GM18861 (cell line): ENCODE measurements around the gene CASP3.
"Not testable (repeated sequence)": the region's sequence is repeated elsewhere in the genome, so short reads cannot be mapped to it uniquely, and the experiment has no call there.

Source experiments
- ATAC-seq: cut with Tn5 transposase; IDR thresholded peaks from one replicate; pipeline ENCODE4 v1.9.1; 2021; ENCODE audit not compliant: unreplicated experiment

Gene CASP3

DNA sequence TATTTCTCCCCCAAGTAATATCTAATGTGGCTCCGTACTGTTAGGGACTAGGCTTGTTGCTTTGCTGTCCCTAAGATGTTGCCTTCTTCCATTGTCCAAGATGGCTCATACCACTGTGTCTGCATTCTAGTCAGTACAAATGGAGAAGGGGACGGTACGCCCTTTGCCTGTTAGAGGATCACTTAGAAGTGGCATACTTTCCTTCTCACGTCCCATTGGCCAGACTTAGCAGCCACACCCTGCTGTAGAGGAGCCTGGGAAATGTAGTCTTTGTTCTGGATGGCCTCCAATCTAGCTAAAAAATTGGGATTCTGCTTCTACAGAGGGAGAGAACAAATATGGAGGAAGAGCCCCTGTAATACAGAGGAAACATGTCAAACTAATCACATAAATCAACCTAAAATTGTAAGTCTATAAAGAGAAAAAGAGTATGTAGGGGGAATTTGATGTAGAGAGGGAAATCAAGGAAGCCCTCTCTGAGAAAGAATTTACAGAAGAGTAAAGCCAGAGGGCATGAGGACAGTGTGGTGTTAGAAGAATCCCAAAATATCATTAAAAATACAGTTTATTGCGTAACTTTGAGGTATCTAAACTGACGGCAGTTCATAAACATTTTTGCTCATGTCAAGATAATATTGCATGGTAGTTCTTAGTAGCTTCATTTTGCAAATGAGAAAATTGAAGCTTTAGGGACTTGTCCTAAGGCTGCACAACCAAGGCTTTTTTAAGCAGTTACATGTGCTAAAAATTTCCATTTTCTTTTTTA is 15.4 kb upstream of the CASP3 start:
- ATAC-seq = no peak

GRCh38 chr4:184662236-184662635 is 13.0 kb upstream of the CASP3 start:
- no peak for ATAC-seq

DNA sequence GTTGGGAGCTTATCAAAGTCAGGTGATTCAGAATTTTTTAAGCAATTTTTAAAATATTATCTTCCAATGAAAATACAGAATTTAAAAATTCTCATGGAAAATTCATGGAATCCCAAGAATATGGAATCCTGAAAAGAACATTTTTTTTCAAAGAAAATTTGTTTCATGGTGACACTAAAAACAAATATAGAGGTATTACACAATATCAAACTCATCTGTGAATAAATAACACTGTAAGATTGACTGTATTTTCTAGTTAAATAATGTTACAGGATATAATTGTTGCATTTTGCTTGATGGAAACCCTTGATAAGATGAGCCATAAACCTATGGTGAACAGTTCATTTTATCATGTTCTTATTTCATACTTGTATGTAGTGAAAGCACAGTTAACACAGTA is 11.7 kb upstream of the CASP3 start:
- ATAC-seq = no peak

- not testable (repeated sequence) for ATAC-seq
Observed at GRCh38 chr4:184657820-184658219, 8.6 kb upstream of the CASP3 start.

- ATAC-seq = no peak
Observed at GRCh38 chr4:184657144-184657543, 7.9 kb upstream of the CASP3 start.

DNA sequence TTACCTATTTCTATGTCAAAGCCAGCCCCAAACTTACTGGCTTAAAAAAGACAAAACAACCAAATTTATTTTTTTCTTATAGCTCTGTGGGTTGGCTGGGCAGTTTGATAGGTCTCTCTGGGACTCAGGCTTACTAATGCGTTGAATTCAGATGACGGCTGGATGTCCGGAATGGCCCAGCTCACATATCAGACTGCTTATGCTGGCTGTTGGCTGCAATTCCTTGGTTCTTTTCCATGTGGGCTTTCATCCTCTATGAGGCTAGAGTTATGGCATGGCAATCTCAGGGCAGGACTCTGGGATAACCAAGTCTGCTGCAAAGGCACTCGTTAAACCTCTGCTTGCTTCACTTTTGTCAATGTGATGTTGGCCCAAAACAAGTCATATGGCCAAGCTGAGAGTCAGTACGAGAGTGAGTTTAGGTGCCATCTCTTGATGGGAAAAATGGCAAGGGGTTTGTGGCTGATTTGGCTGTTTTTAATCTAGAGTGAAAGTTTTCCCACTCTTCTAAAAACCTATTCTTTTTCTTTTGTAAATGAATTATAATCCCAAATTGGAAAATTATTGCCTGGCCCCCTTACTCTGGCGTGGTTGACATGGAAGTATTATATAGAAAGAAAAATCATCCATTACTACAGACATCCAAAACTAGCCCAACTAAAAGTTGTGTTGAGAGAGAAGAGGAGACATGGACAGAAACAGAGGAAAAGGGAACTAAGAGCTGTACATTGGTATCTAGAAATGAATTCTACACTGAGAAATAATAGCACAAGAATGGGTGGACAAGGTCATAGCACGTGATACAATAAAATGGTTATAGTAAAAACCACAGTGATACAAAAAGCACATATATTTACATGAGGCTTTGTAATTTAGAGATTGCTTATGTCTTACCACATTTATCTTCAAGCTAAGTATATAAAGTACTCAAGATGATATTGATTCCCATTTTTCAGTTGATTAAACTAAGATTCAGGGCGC is 6.9 kb upstream of the CASP3 start:
- ATAC-seq = no peak

- no peak for ATAC-seq
Observed at GRCh38 chr4:184653650-184654049, 4.4 kb upstream of the CASP3 start.

GRCh38 chr4:184652681-184653080 is 3.4 kb upstream of the CASP3 start:
- not testable (repeated sequence) for ATAC-seq

- no peak for ATAC-seq
Observed at GRCh38 chr4:184651899-184652298, 2.7 kb upstream of the CASP3 start.

DNA sequence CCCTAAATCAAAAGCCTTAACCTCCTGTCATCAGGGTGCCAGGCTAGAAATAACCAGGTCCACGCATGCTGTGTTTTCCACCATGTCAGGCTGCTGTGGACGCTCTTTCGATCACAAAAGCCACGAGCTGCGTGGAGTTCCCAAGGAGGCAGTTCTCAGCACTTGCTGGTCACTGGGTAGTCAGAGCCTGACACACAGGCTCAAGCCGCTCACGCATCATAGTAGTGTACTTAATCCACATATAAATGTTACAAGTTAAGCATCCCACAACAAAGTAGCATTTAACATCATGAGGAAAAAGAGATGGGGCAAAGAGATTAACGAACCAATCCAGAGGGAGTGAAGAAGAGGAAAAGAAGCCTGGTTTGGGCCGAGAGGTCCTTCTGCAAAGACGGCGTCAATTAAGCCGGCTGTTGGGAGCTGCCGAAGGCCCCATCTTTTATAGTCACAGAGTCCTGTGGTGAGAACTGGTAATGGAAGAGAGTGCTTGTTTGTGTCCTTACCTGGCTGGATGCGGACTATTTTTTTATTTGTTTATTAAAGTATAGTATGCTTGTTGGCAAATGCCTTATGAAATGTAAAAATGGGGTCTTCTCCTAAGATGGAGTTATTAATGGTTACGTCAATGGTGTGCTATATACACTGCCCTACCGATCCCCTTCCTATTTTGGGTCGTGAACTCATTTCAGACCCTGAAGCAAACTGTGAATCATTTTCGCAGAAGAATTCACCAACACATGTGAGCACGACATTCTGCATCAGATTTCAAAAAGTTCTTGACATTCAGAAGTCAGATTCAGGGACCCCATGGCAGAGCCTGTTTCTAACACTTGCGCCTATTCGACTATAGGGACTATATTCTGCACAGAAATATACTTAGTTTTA is 966 bp upstream of the CASP3 start:
- peak; percentile 3 for ATAC-seq

DNA sequence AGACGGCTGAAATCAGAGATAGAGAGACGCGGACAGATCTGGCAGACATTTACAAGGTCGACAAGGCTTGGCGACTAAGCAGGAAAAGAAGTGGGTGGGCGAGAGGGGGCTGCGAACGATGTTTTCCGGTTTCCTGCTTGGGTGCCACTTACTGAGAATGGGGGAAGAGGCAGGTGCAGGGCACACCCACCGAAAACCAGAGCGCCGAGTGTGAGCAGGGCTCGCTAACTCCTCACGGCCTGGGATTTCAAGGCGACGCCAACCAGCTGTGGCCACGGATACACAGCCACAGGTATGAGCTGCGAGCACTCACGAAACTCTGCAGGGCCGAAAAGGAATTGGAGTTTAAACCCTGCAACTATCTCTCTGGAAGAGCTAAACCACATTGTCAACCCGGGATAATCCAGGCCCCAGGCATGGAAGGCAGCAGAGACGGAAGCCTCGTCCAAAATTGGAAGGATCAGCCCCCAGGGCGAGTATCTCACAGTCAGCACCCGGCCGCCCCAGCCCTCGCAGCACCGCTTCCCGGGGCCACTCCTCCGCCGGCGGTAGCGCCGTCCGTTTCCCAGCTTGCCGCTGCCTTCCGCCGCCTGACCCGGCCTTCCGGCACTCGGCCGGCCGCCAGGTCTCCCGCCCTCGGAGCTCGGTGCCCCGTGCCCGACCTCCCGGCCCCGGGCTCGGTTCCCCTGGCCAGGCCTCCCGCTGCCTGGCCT is 778 bp downstream of the CASP3 start:
- peak; percentile 19 for ATAC-seq

DNA sequence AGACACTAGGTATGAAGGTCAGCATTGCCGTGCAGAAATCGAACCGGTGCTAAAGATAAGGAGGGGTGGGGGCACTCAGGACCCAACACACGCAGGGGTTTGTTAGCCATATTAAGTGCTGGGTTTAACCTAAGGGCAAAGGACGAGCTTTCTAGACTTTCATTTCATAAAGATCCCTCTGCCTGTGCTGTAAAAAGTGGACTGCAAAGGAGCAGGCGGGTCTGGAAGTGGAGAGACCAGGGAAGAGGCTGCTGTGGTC is 1.3 kb downstream of the CASP3 start:
- no peak for ATAC-seq

DNA sequence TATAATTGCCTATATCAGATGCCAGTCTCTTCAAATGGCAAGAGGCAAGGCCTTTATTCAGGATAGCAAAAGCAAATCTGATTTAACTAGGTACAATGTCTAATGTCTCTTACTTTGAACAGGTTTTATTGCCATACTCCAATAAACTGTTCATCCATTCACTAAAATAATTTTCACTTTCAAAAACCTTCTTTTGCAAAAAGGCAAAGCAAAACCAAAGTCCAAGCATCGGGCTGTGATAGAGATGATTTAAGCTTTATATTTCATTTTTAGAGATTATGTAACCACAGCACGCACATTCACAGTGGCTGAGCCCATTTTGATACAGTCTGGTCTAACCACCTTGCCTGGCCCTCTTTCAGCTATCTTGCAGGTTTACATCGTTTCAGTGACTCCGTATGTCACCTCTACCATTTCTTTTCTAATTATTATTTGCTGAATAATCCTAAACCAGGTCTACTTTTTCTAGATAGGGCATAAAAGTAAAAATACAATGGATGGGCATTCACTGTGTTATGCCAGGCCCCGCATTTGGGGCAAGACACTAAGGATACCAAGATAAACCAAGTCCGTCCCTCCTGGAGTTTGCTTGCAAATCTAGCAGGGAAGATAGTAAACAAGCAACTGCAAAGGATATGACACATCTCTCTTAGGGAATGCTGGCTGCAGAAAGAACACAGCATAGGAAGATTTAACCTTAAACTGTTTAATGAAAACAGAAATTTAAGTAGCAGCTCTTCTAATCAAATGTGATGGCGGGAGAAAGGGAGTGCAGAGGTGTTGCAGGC is 1.8 kb downstream of the CASP3 start:
- no peak for ATAC-seq

GRCh38 chr4:184645904-184646610 is 3.2 kb downstream of the CASP3 start:
- no peak for ATAC-seq

DNA sequence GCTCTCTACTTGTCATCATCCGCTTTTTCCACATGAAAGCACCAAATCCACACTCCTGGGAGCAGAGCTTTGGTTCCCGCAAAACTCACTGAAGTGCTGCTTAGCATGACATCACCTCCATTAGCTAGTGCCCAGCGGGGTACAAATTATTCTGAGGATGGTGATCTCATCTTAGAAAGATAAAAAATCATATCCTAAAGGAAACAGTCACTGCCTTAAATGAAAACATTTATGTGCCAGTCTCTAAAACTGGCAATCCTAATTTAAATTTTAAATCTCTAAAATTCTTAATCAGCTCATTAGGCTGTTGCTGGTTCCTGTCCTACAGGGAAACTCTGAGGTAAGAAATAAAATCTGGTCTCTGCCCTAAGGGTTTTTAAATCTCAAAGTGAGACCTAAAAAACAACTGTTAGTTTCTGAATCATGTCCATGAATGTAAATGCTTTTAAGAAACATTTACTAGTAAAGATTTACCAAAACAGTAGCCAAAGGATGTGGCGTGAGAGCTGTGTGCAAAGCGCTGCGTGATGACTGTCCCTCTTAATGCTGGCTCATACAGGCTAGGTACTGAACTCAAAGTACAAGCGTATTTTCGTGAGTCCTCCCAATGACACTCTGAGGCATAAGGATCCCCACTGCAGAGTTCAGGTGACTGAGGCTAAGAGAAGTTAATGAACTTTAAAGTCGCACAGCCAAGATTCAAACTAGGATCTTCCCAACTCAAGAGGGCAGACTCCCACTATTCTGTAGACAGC is 4.5 kb downstream of the CASP3 start:
- no peak for ATAC-seq

- ATAC-seq = no peak
Observed at GRCh38 chr4:184643731-184644130, 5.5 kb downstream of the CASP3 start.

DNA sequence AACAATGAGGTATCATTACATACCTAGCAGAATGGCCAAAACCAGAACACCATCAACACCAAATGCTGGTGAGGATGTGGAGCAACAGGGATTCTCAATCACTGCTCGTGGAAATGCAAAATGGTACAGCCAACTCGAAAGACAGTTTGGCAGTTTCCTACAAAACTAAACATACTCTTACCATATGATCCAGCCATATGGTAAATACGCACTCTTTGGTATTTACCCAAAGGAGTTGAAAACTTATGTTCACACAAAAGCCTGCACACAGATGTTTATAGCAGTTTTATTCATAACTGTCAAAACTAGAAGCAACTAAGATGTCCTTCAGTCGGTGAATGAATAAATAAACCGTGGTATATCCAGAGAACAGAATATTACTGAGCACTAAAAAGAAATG is 7.8 kb downstream of the CASP3 start:
- ATAC-seq = no peak

GRCh38 chr4:184641022-184641421 is 8.2 kb downstream of the CASP3 start:
- peak; percentile 89 for ATAC-seq

- no peak for ATAC-seq
Observed at GRCh38 chr4:184636897-184637296, 12.3 kb downstream of the CASP3 start.
